HEK293T (cell line): ENCODE measurements around the gene GALNT11.

Experiments
- ARNT ChIP-seq: fragments of 450-650 bp; IDR thresholded peaks from 2 replicates; pipeline ENCODE4 v1.6.1; 2017; ENCODE audit warnings: mild to moderate bottlenecking
- FOXM1 ChIP-seq: fragments of 450-650 bp; IDR thresholded peaks from 2 replicates; pipeline ENCODE4 v1.6.1; 2017; ENCODE audit warnings: mild to moderate bottlenecking, borderline replicate concordance
- NFRKB ChIP-seq: fragments of 450-650 bp; IDR thresholded peaks from 2 replicates; pipeline ENCODE4 v1.6.1; 2016; ENCODE audit warnings: mild to moderate bottlenecking, moderate library complexity

- TF ChIP-seq ARNT (no peak), FOXM1 (no peak), NFRKB (no peak)
Measured at GRCh38 chr7:152011860-152012259, 13.6 kb upstream of the GALNT11 start.
